ENCODE measurements around the gene CDS1.
"Not testable (repeated sequence)": the region's sequence is repeated elsewhere in the genome, so short reads cannot be mapped to it uniquely, and the experiment has no call there.

GRCh38 chr4:84664767-84665166 is 81.8 kb downstream of the CDS1 start:
- not testable (repeated sequence) for TF ChIP-seq POLR2AphosphoS5 (IDR thresholded peaks at IDR 0.05; ENCODE audit: low read depth, low read length); YY1 (IDR thresholded peaks at IDR 0.05; ENCODE audit: low read depth, low read length); POLR2A (IDR thresholded peaks at IDR 0.05; ENCODE audit: control extremely low read depth in 1 of 2, low read depth in 2 of 2, low read length in 2 of 2); EZH2 (IDR thresholded peaks at IDR 0.05; ENCODE audit: low read depth, low read length, severe bottlenecking)
- TF ChIP-seq, protein P1, sequence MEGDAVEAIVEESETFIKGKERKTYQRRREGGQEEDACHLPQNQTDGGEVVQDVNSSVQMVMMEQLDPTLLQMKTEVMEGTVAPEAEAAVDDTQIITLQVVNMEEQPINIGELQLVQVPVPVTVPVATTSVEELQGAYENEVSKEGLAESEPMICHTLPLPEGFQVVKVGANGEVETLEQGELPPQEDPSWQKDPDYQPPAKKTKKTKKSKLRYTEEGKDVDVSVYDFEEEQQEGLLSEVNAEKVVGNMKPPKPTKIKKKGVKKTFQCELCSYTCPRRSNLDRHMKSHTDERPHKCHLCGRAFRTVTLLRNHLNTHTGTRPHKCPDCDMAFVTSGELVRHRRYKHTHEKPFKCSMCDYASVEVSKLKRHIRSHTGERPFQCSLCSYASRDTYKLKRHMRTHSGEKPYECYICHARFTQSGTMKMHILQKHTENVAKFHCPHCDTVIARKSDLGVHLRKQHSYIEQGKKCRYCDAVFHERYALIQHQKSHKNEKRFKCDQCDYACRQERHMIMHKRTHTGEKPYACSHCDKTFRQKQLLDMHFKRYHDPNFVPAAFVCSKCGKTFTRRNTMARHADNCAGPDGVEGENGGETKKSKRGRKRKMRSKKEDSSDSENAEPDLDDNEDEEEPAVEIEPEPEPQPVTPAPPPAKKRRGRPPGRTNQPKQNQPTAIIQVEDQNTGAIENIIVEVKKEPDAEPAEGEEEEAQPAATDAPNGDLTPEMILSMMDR (IDR thresholded peaks at IDR 0.05; ENCODE audit: control extremely low read depth in 1 of 3, insufficient read depth in 1 of 3, low read depth in 1 of 3, low read length in 3 of 3), result not testable (repeated sequence)
- TF ChIP-seq, protein P2, sequence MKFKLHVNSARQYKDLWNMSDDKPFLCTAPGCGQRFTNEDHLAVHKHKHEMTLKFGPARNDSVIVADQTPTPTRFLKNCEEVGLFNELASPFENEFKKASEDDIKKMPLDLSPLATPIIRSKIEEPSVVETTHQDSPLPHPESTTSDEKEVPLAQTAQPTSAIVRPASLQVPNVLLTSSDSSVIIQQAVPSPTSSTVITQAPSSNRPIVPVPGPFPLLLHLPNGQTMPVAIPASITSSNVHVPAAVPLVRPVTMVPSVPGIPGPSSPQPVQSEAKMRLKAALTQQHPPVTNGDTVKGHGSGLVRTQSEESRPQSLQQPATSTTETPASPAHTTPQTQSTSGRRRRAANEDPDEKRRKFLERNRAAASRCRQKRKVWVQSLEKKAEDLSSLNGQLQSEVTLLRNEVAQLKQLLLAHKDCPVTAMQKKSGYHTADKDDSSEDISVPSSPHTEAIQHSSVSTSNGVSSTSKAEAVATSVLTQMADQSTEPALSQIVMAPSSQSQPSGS (IDR thresholded peaks at IDR 0.05; ENCODE audit: low read length), result not testable (repeated sequence)

Data from H1 (cell line).